Measurements from ENCODE around the gene MRPL41. TPM values are rescaled to one million over a fixed set of nuclear protein-coding genes. Genes with fewer than 3 reads are reported as not detected.

MRPL41 gene
- total and polyA plus RNA-seq, 2 donors (not counting 1 experiment from before 2014, with no cell fraction given), result 10.9 to 53.2 TPM

DNA sequence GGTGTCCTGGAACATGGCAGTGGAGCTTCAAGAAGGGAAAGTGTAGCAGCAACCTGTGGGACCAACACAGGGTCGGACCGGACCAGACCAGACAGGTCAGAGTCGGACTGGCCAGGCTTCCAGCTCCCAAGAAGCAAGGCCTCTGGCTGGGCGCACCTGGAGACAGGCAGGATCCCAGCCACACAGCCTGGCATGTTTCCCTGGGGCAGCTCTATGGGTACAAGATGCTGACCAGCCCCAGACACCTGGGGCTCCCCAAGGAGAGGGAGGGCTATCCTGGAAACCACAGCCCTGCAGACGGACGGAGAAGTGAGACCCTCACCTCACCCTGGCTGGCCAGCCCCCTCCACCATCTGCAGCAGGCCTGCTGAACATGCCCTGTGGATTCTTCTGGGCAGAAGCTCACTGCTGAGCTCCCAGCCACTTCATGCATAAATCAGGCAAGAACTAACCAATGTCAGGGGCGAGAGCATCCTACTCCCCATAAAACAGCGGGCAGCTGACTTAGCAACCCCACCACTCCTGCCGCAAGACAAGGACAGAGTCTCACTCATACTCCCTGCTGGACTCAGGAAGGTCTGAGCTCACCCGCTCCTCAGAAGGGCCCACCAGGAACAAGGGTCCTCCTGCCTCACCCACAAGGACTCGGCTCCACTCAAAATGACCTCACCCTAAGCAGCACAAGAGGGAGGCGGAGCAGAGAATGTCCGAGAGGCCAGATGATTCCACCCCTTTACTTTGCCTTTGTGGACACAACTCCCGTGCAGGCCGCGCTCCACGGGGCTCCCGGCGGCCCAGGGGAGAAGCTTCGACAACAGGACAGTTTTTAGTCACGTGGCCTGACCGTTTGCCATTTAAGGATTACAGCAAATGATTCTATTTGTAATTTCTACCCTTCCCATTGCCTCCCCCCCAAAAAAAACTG, 29.9 kb downstream of the MRPL41 start:
- H3K4me3 ChIP-seq (replicated peaks in 1 of 4; ENCODE audit: control extremely low read depth in 1 of 4, insufficient read depth in 1 of 4, low read depth in 3 of 4, low read length in 4 of 4), result no peak overlapping the region
- DNase-seq (ENCODE audit: low read depth in 2 of 2), result no peak

DNA sequence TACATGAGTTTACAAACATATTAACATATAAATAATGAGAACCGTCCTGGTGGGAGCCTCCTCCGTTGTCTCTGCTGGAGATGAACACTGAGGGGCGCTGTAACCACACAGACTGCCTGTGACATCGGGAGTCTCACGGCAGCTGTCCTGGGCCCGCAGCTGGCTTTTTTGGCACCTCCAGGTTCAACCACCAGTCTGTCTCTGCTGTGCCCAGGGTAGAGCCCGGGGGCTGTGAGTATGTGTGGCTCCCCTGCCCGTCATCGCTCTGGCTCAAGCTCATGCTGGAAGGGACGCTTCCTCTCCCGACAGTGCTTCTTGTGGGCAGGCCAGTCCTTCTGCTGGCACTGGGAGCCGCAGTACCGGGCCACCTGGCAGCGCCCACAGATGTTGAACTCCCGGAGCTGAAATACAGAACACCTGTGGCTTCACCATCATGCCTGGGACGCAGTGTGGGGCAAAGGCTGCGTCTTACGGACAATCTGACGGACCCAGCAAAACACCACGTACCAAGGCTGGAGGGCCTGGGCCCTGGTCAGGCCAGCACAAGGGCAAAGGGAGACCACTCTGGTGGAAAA, 30.7 kb downstream of the MRPL41 start:
- Histone ChIP-seq H3K27me3 (ENCODE audit: control insufficient read depth, insufficient read depth, low read length) (no peaks in the 10 kb centered on the region), H3K4me3 (replicated peaks in 1 of 4; ENCODE audit: control extremely low read depth in 1 of 4, insufficient read depth in 1 of 4, low read depth in 3 of 4, low read length in 4 of 4) (no peak overlapping the region), H4K20me1 (ENCODE audit: control insufficient read depth, extremely low read depth, insufficient read depth, low read length) (no peaks in the 10 kb centered on the region), H3K4me2 (ENCODE audit: extremely low read depth, insufficient read depth, low read length) (no peak overlapping the region), H3K9me3 (ENCODE audit: control insufficient read depth, insufficient read depth, low read depth, low read length) (no peaks in the 10 kb centered on the region), H3K79me2 (ENCODE audit: control insufficient read depth, insufficient read depth, low read length) (peaks cover 7% of the 10 kb centered on the region), H3K4me1 (ENCODE audit: control insufficient read depth, extremely low read depth, insufficient read depth, low read length) (peaks cover 4% of the 10 kb centered on the region), H2AFZ (ENCODE audit: low read length) (no peak overlapping the region), H3K36me3 (ENCODE audit: control insufficient read depth, insufficient read depth, low read length) (peaks cover 20% of the 10 kb centered on the region), H3K27ac (ENCODE audit: insufficient read depth, low read length) (no peak overlapping the region), H3K9ac (ENCODE audit: insufficient read depth, low read length) (no peak overlapping the region)
- TF ChIP-seq EZH2 (IDR thresholded peaks at IDR 0.05; ENCODE audit: low read length, missing control alignments) (no peak), CTCF (conservative IDR thresholded peaks at IDR 0.05 in 1 of 2, IDR thresholded peaks at IDR 0.05 in 1 of 2; ENCODE audit: low read depth in 1 of 2, low read length in 2 of 2) (peak; percentile 6 to 24)
- peak in 1 of 2 donors; percentile 26 for DNase-seq (ENCODE audit: low read depth in 2 of 2)

More for the DNA sequence above, 29.9 kb downstream of the MRPL41 start:
- H3K9ac ChIP-seq (ENCODE audit: insufficient read depth, low read length), result no peak overlapping the region
- peaks cover 14% of the 10 kb centered on the region for H3K79me2 ChIP-seq (ENCODE audit: control insufficient read depth, insufficient read depth, low read length)
- TF ChIP-seq CTCF (conservative IDR thresholded peaks at IDR 0.05 in 1 of 2, IDR thresholded peaks at IDR 0.05 in 1 of 2; ENCODE audit: low read depth in 1 of 2, low read length in 2 of 2) (no peak), EZH2 (IDR thresholded peaks at IDR 0.05; ENCODE audit: low read length, missing control alignments) (no peak)
- no peak overlapping the region for H3K27ac ChIP-seq (ENCODE audit: insufficient read depth, low read length)
- H3K4me1 ChIP-seq (ENCODE audit: control insufficient read depth, extremely low read depth, insufficient read depth, low read length), result peaks cover 7% of the 10 kb centered on the region
- H3K4me2 ChIP-seq (ENCODE audit: extremely low read depth, insufficient read depth, low read length), result no peak overlapping the region
- no peaks in the 10 kb centered on the region for H3K9me3 ChIP-seq (ENCODE audit: control insufficient read depth, insufficient read depth, low read depth, low read length)
- H3K27me3 ChIP-seq (ENCODE audit: control insufficient read depth, insufficient read depth, low read length), result no peaks in the 10 kb centered on the region
- peaks cover 14% of the 10 kb centered on the region for H3K36me3 ChIP-seq (ENCODE audit: control insufficient read depth, insufficient read depth, low read length)
- no peaks in the 10 kb centered on the region for H4K20me1 ChIP-seq (ENCODE audit: control insufficient read depth, extremely low read depth, insufficient read depth, low read length)
- no peak overlapping the region for H2AFZ ChIP-seq (ENCODE audit: low read length)

DNA sequence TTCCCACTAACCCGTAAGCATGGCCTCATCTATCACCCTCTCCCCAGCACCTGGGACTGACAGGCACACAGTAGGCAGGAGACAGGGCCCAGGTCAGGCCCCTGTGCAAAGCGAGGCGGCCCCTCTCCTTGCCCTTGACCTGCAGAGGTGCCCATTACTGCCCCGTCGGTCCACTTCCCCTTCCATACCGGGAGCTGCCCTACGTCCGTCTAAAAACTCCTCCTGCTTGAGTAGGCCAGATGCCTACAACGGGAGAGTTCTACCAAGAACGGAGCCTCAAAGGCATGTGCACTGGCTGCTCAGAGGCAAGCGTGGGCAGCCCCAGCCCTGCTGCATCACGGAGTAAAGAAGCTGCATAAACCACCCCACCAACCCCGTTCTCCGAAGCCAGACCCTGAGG, 31.7 kb downstream of the MRPL41 start:
- Histone ChIP-seq H3K27me3 (ENCODE audit: control insufficient read depth, insufficient read depth, low read length) (no peaks in the 10 kb centered on the region), H3K79me2 (ENCODE audit: control insufficient read depth, insufficient read depth, low read length) (peaks cover 4% of the 10 kb centered on the region), H3K4me2 (ENCODE audit: extremely low read depth, insufficient read depth, low read length) (no peak overlapping the region), H4K20me1 (ENCODE audit: control insufficient read depth, extremely low read depth, insufficient read depth, low read length) (no peaks in the 10 kb centered on the region), H3K9ac (ENCODE audit: insufficient read depth, low read length) (no peak overlapping the region), H3K4me1 (ENCODE audit: control insufficient read depth, extremely low read depth, insufficient read depth, low read length) (no peaks in the 10 kb centered on the region), H3K4me3 (replicated peaks in 1 of 4; ENCODE audit: control extremely low read depth in 1 of 4, insufficient read depth in 1 of 4, low read depth in 3 of 4, low read length in 4 of 4) (no peak overlapping the region), H3K36me3 (ENCODE audit: control insufficient read depth, insufficient read depth, low read length) (peaks cover 24% of the 10 kb centered on the region), H3K27ac (ENCODE audit: insufficient read depth, low read length) (no peak overlapping the region), H3K9me3 (ENCODE audit: control insufficient read depth, insufficient read depth, low read depth, low read length) (no peaks in the 10 kb centered on the region), H2AFZ (ENCODE audit: low read length) (no peak overlapping the region)
- TF ChIP-seq EZH2 (IDR thresholded peaks at IDR 0.05; ENCODE audit: low read length, missing control alignments) (no peak), CTCF (conservative IDR thresholded peaks at IDR 0.05 in 1 of 2, IDR thresholded peaks at IDR 0.05 in 1 of 2; ENCODE audit: low read depth in 1 of 2, low read length in 2 of 2) (no peak)
- no peak for DNase-seq (ENCODE audit: low read depth in 2 of 2)

Measured in fibroblast of lung (primary cell).